Measurements from ENCODE around the gene SHISA7.
A peak's percentile ranks its signal among the peaks of the same experiment; 100 is the strongest.

SHISA7 gene

GRCh38 chr19:55486971-55487923 lies 44.1 kb upstream of the SHISA7 start:
- Histone ChIP-seq H3K27me3 (replicated peaks; ENCODE audit: control insufficient read depth, insufficient read depth, low read length, poor library complexity, severe bottlenecking) (no peaks in the 10 kb centered on the region), H3K36me3 (ENCODE audit: control insufficient read depth, insufficient read depth, low read length) (peaks cover 11% of the 10 kb centered on the region), H3K4me3 (ENCODE audit: insufficient read depth, low read depth, low read length, poor library complexity, severe bottlenecking) (no peak overlapping the region), H3K4me1 (ENCODE audit: control insufficient read depth, insufficient read depth, low read length, poor library complexity, severe bottlenecking) (peaks cover 19% of the 10 kb centered on the region), H3K27ac (ENCODE audit: insufficient read depth, low read length, poor library complexity, severe bottlenecking) (no peak overlapping the region), H3K9me3 (ENCODE audit: control insufficient read depth, low read length) (no peaks in the 10 kb centered on the region)
- no peak for DNase-seq

GRCh38 chr19:55486043-55486970 lies 43.2 kb upstream of the SHISA7 start:
- H3K36me3 ChIP-seq (ENCODE audit: control insufficient read depth, insufficient read depth, low read length), result peaks cover 13% of the 10 kb centered on the region

GRCh38 chr19:55485439-55486011 lies 42.4 kb upstream of the SHISA7 start:
- H3K36me3 ChIP-seq (ENCODE audit: control insufficient read depth, insufficient read depth, low read length), result peaks cover 19% of the 10 kb centered on the region

More at GRCh38 chr19:55486043-55486970, 43.2 kb upstream of the SHISA7 start:
- Histone ChIP-seq H3K4me3 (ENCODE audit: insufficient read depth, low read depth, low read length, poor library complexity, severe bottlenecking) (no peak overlapping the region), H3K27me3 (replicated peaks; ENCODE audit: control insufficient read depth, insufficient read depth, low read length, poor library complexity, severe bottlenecking) (no peaks in the 10 kb centered on the region), H3K27ac (ENCODE audit: insufficient read depth, low read length, poor library complexity, severe bottlenecking) (no peak overlapping the region), H3K9me3 (ENCODE audit: control insufficient read depth, low read length) (no peaks in the 10 kb centered on the region), H3K4me1 (ENCODE audit: control insufficient read depth, insufficient read depth, low read length, poor library complexity, severe bottlenecking) (peaks cover 19% of the 10 kb centered on the region)
- no peak for DNase-seq

GRCh38 chr19:55484593-55485438 lies 41.7 kb upstream of the SHISA7 start, which contains the start of gene NAT14:
TSS of gene NAT14 (plus strand) at chr19:55485188. CDS start at chr19:55485709, 521 bp downstream.
- H3K9me3 ChIP-seq (ENCODE audit: control insufficient read depth, low read length), result no peaks in the 10 kb centered on the region
- H3K36me3 ChIP-seq (ENCODE audit: control insufficient read depth, insufficient read depth, low read length), result peaks cover 19% of the 10 kb centered on the region
- peaks cover 19% of the 10 kb centered on the region for H3K4me1 ChIP-seq (ENCODE audit: control insufficient read depth, insufficient read depth, low read length, poor library complexity, severe bottlenecking)
- H3K4me3 ChIP-seq (ENCODE audit: insufficient read depth, low read depth, low read length, poor library complexity, severe bottlenecking), result peak within 1 kb of the TSS; percentile 75
- no peaks in the 10 kb centered on the region for H3K27me3 ChIP-seq (replicated peaks; ENCODE audit: control insufficient read depth, insufficient read depth, low read length, poor library complexity, severe bottlenecking)
- peak within 1 kb of the TSS; percentile 58 for H3K27ac ChIP-seq (ENCODE audit: insufficient read depth, low read length, poor library complexity, severe bottlenecking)
- peak; percentile 32 to 57 (median 50) for DNase-seq

More at GRCh38 chr19:55485439-55486011, 42.4 kb upstream of the SHISA7 start:
- DNase-seq, result no peak
- H3K27me3 ChIP-seq (replicated peaks; ENCODE audit: control insufficient read depth, insufficient read depth, low read length, poor library complexity, severe bottlenecking), result no peaks in the 10 kb centered on the region
- peak overlapping the region; percentile 75 for H3K4me3 ChIP-seq (ENCODE audit: insufficient read depth, low read depth, low read length, poor library complexity, severe bottlenecking)
- H3K9me3 ChIP-seq (ENCODE audit: control insufficient read depth, low read length), result no peaks in the 10 kb centered on the region
- peaks cover 19% of the 10 kb centered on the region for H3K4me1 ChIP-seq (ENCODE audit: control insufficient read depth, insufficient read depth, low read length, poor library complexity, severe bottlenecking)
- H3K27ac ChIP-seq (ENCODE audit: insufficient read depth, low read length, poor library complexity, severe bottlenecking), result peak overlapping the region; percentile 58

- H3K27me3 ChIP-seq (replicated peaks; ENCODE audit: control insufficient read depth, insufficient read depth, low read length, poor library complexity, severe bottlenecking), result no peaks in the 10 kb centered on the region
- H3K4me1 ChIP-seq (ENCODE audit: control insufficient read depth, insufficient read depth, low read length, poor library complexity, severe bottlenecking), result peaks cover 19% of the 10 kb centered on the region
- H3K4me3 ChIP-seq (ENCODE audit: insufficient read depth, low read depth, low read length, poor library complexity, severe bottlenecking), result peak overlapping the region; percentile 75
- H3K36me3 ChIP-seq (ENCODE audit: control insufficient read depth, insufficient read depth, low read length), result peaks cover 19% of the 10 kb centered on the region
- H3K9me3 ChIP-seq (ENCODE audit: control insufficient read depth, low read length), result no peaks in the 10 kb centered on the region
- DNase-seq, result no peak
- H3K27ac ChIP-seq (ENCODE audit: insufficient read depth, low read length, poor library complexity, severe bottlenecking), result peak overlapping the region; percentile 58
Measured at GRCh38 chr19:55483706-55484592, 40.8 kb upstream of the SHISA7 start.

- no peak overlapping the region for H3K27ac ChIP-seq (ENCODE audit: insufficient read depth, low read length, poor library complexity, severe bottlenecking)
- H3K36me3 ChIP-seq (ENCODE audit: control insufficient read depth, insufficient read depth, low read length), result peaks cover 19% of the 10 kb centered on the region
- no peaks in the 10 kb centered on the region for H3K27me3 ChIP-seq (replicated peaks; ENCODE audit: control insufficient read depth, insufficient read depth, low read length, poor library complexity, severe bottlenecking)
- H3K4me3 ChIP-seq (ENCODE audit: insufficient read depth, low read depth, low read length, poor library complexity, severe bottlenecking), result no peak overlapping the region
- H3K9me3 ChIP-seq (ENCODE audit: control insufficient read depth, low read length), result no peaks in the 10 kb centered on the region
- no peak for DNase-seq
- H3K4me1 ChIP-seq (ENCODE audit: control insufficient read depth, insufficient read depth, low read length, poor library complexity, severe bottlenecking), result peaks cover 19% of the 10 kb centered on the region
Measured at GRCh38 chr19:55482967-55483705, 40.0 kb upstream of the SHISA7 start.

GRCh38 chr19:55482156-55482961 lies 39.3 kb upstream of the SHISA7 start:
- no peak overlapping the region for H3K4me3 ChIP-seq (ENCODE audit: insufficient read depth, low read depth, low read length, poor library complexity, severe bottlenecking)
- DNase-seq, result no peak
- H3K27ac ChIP-seq (ENCODE audit: insufficient read depth, low read length, poor library complexity, severe bottlenecking), result no peak overlapping the region
- no peaks in the 10 kb centered on the region for H3K9me3 ChIP-seq (ENCODE audit: control insufficient read depth, low read length)
- H3K4me1 ChIP-seq (ENCODE audit: control insufficient read depth, insufficient read depth, low read length, poor library complexity, severe bottlenecking), result peaks cover 22% of the 10 kb centered on the region
- peaks cover 19% of the 10 kb centered on the region for H3K36me3 ChIP-seq (ENCODE audit: control insufficient read depth, insufficient read depth, low read length)
- H3K27me3 ChIP-seq (replicated peaks; ENCODE audit: control insufficient read depth, insufficient read depth, low read length, poor library complexity, severe bottlenecking), result no peaks in the 10 kb centered on the region

GRCh38 chr19:55481794-55482155 lies 38.7 kb upstream of the SHISA7 start:
- Histone ChIP-seq H3K27me3 (replicated peaks; ENCODE audit: control insufficient read depth, insufficient read depth, low read length, poor library complexity, severe bottlenecking) (no peaks in the 10 kb centered on the region), H3K36me3 (ENCODE audit: control insufficient read depth, insufficient read depth, low read length) (peaks cover 19% of the 10 kb centered on the region), H3K4me1 (ENCODE audit: control insufficient read depth, insufficient read depth, low read length, poor library complexity, severe bottlenecking) (peaks cover 27% of the 10 kb centered on the region), H3K4me3 (ENCODE audit: insufficient read depth, low read depth, low read length, poor library complexity, severe bottlenecking) (no peak overlapping the region), H3K27ac (ENCODE audit: insufficient read depth, low read length, poor library complexity, severe bottlenecking) (no peak overlapping the region), H3K9me3 (ENCODE audit: control insufficient read depth, low read length) (no peaks in the 10 kb centered on the region)
- DNase-seq, result no peak
